NCI-H146 treated with DMSO at 0.1 percent for 48 hours (cell line): ENCODE data around the gene STEAP3.

Experiments used
- DNase-seq: peaks from one replicate; lab custom pipeline; 2025; ENCODE audit not compliant: unreplicated experiment; lab: John Stamatoyannopoulos, UW

Gene STEAP3

GRCh38 chr2:119223521-119224390, at the start of gene STEAP3:
Gene STEAP3 (plus strand): TSS chr2:119223834. CDS start chr2:119231013, 7,179 bp downstream.
- peak; percentile 84 for DNase-seq

- peak; percentile 40 for DNase-seq
Measured at GRCh38 chr2:119174216-119174992, 49.2 kb upstream of the STEAP3 start.

GRCh38 chr2:119174993-119175347, 48.7 kb upstream of the STEAP3 start:
- no peak for DNase-seq

GRCh38 chr2:119175517-119175916, 48.1 kb upstream of the STEAP3 start:
- no peak for DNase-seq

- DNase-seq, result no peak
Measured at GRCh38 chr2:119177171-119177837, 46.3 kb upstream of the STEAP3 start.

- no peak for DNase-seq
Measured at GRCh38 chr2:119177838-119178190, 45.8 kb upstream of the STEAP3 start.

GRCh38 chr2:119178776-119179175, 44.9 kb upstream of the STEAP3 start:
- DNase-seq, result no peak

GRCh38 chr2:119179202-119179601, 44.4 kb upstream of the STEAP3 start:
- DNase-seq, result no peak

- DNase-seq, result peak; percentile 9
Measured at GRCh38 chr2:119179991-119180390, 43.6 kb upstream of the STEAP3 start.

GRCh38 chr2:119180892-119181291, 42.7 kb upstream of the STEAP3 start:
- peak; percentile 83 for DNase-seq

GRCh38 chr2:119181391-119181790, 42.2 kb upstream of the STEAP3 start:
- DNase-seq, result no peak

GRCh38 chr2:119181791-119182445, 41.7 kb upstream of the STEAP3 start:
- DNase-seq, result no peak

GRCh38 chr2:119184512-119184911, 39.1 kb upstream of the STEAP3 start:
- no peak for DNase-seq

GRCh38 chr2:119190321-119191111, 33.1 kb upstream of the STEAP3 start:
- no peak for DNase-seq

- DNase-seq, result no peak
Measured at GRCh38 chr2:119192893-119193292, 30.7 kb upstream of the STEAP3 start.

- no peak for DNase-seq
Measured at GRCh38 chr2:119195001-119195400, 28.6 kb upstream of the STEAP3 start.

GRCh38 chr2:119195887-119196286, 27.7 kb upstream of the STEAP3 start:
- no peak for DNase-seq

GRCh38 chr2:119196301-119197125, 27.1 kb upstream of the STEAP3 start:
- no peak for DNase-seq

GRCh38 chr2:119197126-119197405, 26.6 kb upstream of the STEAP3 start:
- DNase-seq, result no peak
